ENCODE results near the gene FA2H.

DNA sequence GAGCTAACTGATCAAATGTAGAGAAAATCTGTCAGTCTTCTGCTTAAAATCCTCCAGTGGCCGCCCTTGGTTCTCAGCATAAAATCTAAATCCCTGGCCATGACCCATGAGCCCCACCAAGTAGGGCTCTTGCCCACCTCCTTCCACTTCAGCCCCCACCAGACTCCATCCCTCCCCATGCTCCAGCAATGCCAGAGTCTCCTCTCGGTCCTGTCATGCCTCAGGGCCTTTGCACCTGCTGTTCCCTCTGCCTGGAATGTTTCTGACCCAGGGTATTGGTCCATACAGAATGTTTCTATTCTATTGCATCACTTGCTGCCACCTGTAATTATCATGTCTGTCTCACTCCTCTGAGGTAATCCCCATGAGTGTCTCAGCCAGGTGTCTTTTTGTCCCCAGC lies 22.4 kb downstream of the FA2H start:
- TF ChIP-seq ZZZ3 (CRISPR knock-in tag; IDR thresholded peaks at IDR 0.05; ENCODE audit: borderline replicate concordance) (no peak), ZNF709 (CRISPR knock-in tag; IDR thresholded peaks at IDR 0.05) (no peak), MTF2 (CRISPR knock-in tag; IDR thresholded peaks at IDR 0.05; ENCODE audit: borderline replicate concordance) (no peak), YY1 (IDR thresholded peaks at IDR 0.05; ENCODE audit: insufficient read depth, insufficient replicate concordance, low read depth, low read length) (no peak), ZNF607 (CRISPR knock-in tag; IDR thresholded peaks at IDR 0.05; ENCODE audit: borderline replicate concordance) (no peak), HDAC6 (IDR thresholded peaks at IDR 0.05; ENCODE audit: low read depth, low read length) (no peak), ZNF776 (CRISPR knock-in tag; IDR thresholded peaks at IDR 0.05) (no peak)
- TF ChIP-seq, protein P1, sequence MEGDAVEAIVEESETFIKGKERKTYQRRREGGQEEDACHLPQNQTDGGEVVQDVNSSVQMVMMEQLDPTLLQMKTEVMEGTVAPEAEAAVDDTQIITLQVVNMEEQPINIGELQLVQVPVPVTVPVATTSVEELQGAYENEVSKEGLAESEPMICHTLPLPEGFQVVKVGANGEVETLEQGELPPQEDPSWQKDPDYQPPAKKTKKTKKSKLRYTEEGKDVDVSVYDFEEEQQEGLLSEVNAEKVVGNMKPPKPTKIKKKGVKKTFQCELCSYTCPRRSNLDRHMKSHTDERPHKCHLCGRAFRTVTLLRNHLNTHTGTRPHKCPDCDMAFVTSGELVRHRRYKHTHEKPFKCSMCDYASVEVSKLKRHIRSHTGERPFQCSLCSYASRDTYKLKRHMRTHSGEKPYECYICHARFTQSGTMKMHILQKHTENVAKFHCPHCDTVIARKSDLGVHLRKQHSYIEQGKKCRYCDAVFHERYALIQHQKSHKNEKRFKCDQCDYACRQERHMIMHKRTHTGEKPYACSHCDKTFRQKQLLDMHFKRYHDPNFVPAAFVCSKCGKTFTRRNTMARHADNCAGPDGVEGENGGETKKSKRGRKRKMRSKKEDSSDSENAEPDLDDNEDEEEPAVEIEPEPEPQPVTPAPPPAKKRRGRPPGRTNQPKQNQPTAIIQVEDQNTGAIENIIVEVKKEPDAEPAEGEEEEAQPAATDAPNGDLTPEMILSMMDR (CRISPR knock-in tag; IDR thresholded peaks at IDR 0.05): no peak
